KMS-11 (cell line): ENCODE results near the gene LAMA2.

Source experiments
- H2AFZ ChIP-seq: fragments of 200-600 bp; sonication (generic); 2 replicates; pipeline ENCODE4 v1.6.1; 2016; ENCODE audit warnings: antibody characterized with exemption, mixed run types, low read depth
- H3K27ac ChIP-seq: fragments of 200-600 bp; sonication (generic); 2 replicates; pipeline ENCODE4 v1.6.1; 2016; ENCODE audit warnings: mild to moderate bottlenecking, mixed run types
- H3K27me3 ChIP-seq: fragments of 200-600 bp; sonication (generic); 2 replicates; pipeline ENCODE4 v1.6.1; 2017; ENCODE audit warnings: mild to moderate bottlenecking, low read depth, mixed run types, moderate library complexity; ENCODE audit not compliant: insufficient read depth
- H3K36me3 ChIP-seq: fragments of 200-600 bp; sonication (generic); 2 replicates; pipeline ENCODE4 v1.6.1; 2017; ENCODE audit warnings: mild to moderate bottlenecking, mixed run types; ENCODE audit not compliant: insufficient read depth
- H3K4me1 ChIP-seq: fragments of 200-600 bp; sonication (generic); 2 replicates; pipeline ENCODE4 v1.6.1; 2016; ENCODE audit warnings: mild to moderate bottlenecking, low read depth, mixed run types; ENCODE audit not compliant: poor library complexity, severe bottlenecking
- H3K4me2 ChIP-seq: fragments of 200-600 bp; sonication (generic); 2 replicates; pipeline ENCODE4 v1.7.0; 2016; ENCODE audit warnings: mild to moderate bottlenecking, mixed run types
- H3K4me3 ChIP-seq: fragments of 200-600 bp; sonication (generic); IDR thresholded peaks from 2 replicates; pipeline ENCODE4 v1.6.1; 2017; ENCODE audit warnings: low read depth, low read length, mixed read lengths; ENCODE audit not compliant: insufficient read depth
- H3K79me2 ChIP-seq: fragments of 200-600 bp; sonication (generic); 2 replicates; pipeline ENCODE4 v1.6.1; 2016; ENCODE audit warnings: low read depth, mixed run types; ENCODE audit not compliant: insufficient read depth
- H3K9ac ChIP-seq: fragments of 200-600 bp; sonication (generic); 2 replicates; pipeline ENCODE4 v1.6.1; 2016; ENCODE audit warnings: mild to moderate bottlenecking, mixed run types
- H4K20me1 ChIP-seq: fragments of 200-600 bp; sonication (generic); 2 replicates; pipeline ENCODE4 v1.6.1; 2016; ENCODE audit warnings: mild to moderate bottlenecking, mixed run types; ENCODE audit not compliant: insufficient read depth
- CTCF ChIP-seq: fragments of 200-600 bp; sonication (generic); conservative IDR thresholded peaks from 2 replicates; pipeline ENCODE4 v1.6.1; 2017; ENCODE audit warnings: low read depth, mild to moderate bottlenecking, antibody characterized with exemption, low read length, moderate library complexity, mixed read lengths

LAMA2 gene

GRCh38 chr6:129340983-129341382, 458.0 kb downstream of the LAMA2 start:
- Histone ChIP-seq H3K9ac (no peak overlapping the region), H3K36me3 (no peaks in the 10 kb centered on the region), H3K27me3 (no peaks in the 10 kb centered on the region), H3K4me2 (no peak overlapping the region), H2AFZ (no peak overlapping the region), H3K4me3 (no peak overlapping the region), H3K4me1 (no peaks in the 10 kb centered on the region), H3K79me2 (no peaks in the 10 kb centered on the region), H3K27ac (no peak overlapping the region), H4K20me1 (no peaks in the 10 kb centered on the region)
- no peak for TF ChIP-seq CTCF

- no peak for TF ChIP-seq CTCF
- Histone ChIP-seq H3K36me3 (no peaks in the 10 kb centered on the region), H3K27me3 (no peaks in the 10 kb centered on the region), H3K27ac (no peak overlapping the region), H3K79me2 (no peaks in the 10 kb centered on the region), H2AFZ (no peak overlapping the region), H3K4me2 (no peak overlapping the region), H3K4me3 (no peak overlapping the region), H3K9ac (no peak overlapping the region), H4K20me1 (no peaks in the 10 kb centered on the region), H3K4me1 (no peaks in the 10 kb centered on the region)
These were observed 459.3 kb downstream of the LAMA2 start for GRCh38 chr6:129342243-129342642.

- Histone ChIP-seq H4K20me1 (no peaks in the 10 kb centered on the region), H2AFZ (no peak overlapping the region), H3K27me3 (no peaks in the 10 kb centered on the region), H3K4me2 (no peak overlapping the region), H3K4me3 (no peak overlapping the region), H3K36me3 (no peaks in the 10 kb centered on the region), H3K9ac (no peak overlapping the region), H3K79me2 (no peaks in the 10 kb centered on the region), H3K4me1 (no peaks in the 10 kb centered on the region), H3K27ac (no peak overlapping the region)
- no peak for TF ChIP-seq CTCF
These were observed 459.9 kb downstream of the LAMA2 start for GRCh38 chr6:129342796-129343195.

GRCh38 chr6:129344379-129344778, 461.4 kb downstream of the LAMA2 start:
- H3K4me3 ChIP-seq, result no peak overlapping the region
- H3K9ac ChIP-seq, result no peak overlapping the region
- H3K36me3 ChIP-seq, result no peaks in the 10 kb centered on the region
- no peaks in the 10 kb centered on the region for H3K79me2 ChIP-seq
- H3K4me1 ChIP-seq, result no peaks in the 10 kb centered on the region
- H3K4me2 ChIP-seq, result no peak overlapping the region
- no peak overlapping the region for H3K27ac ChIP-seq
- no peak overlapping the region for H2AFZ ChIP-seq
- no peak for TF ChIP-seq CTCF
- H3K27me3 ChIP-seq, result no peaks in the 10 kb centered on the region
- no peaks in the 10 kb centered on the region for H4K20me1 ChIP-seq

GRCh38 chr6:129345890-129346289, 463.0 kb downstream of the LAMA2 start:
- no peak overlapping the region for H3K9ac ChIP-seq
- H2AFZ ChIP-seq, result no peak overlapping the region
- H3K4me2 ChIP-seq, result no peak overlapping the region
- H3K36me3 ChIP-seq, result no peaks in the 10 kb centered on the region
- no peaks in the 10 kb centered on the region for H3K27me3 ChIP-seq
- H3K4me3 ChIP-seq, result no peak overlapping the region
- H3K79me2 ChIP-seq, result no peaks in the 10 kb centered on the region
- H4K20me1 ChIP-seq, result no peaks in the 10 kb centered on the region
- TF ChIP-seq CTCF, result no peak
- no peaks in the 10 kb centered on the region for H3K4me1 ChIP-seq
- H3K27ac ChIP-seq, result no peak overlapping the region
